ENCODE data around the gene WNT9A.
"Not testable (repeated sequence)": the region's sequence is repeated elsewhere in the genome, so short reads cannot be mapped to it uniquely, and the experiment has no call there.

WNT9A gene

GRCh38 chr1:227966733-227967132 lies 19.0 kb upstream of the WNT9A start:
- H3K36me3 ChIP-seq (ENCODE audit: insufficient read depth, low read length); H3K9me3 ChIP-seq (ENCODE audit: control insufficient read depth, insufficient read depth, low read length); H3K4me1 ChIP-seq (ENCODE audit: insufficient read depth, low read length); H3K9ac ChIP-seq (ENCODE audit: low read depth, low read length): not testable (repeated sequence)

DNA sequence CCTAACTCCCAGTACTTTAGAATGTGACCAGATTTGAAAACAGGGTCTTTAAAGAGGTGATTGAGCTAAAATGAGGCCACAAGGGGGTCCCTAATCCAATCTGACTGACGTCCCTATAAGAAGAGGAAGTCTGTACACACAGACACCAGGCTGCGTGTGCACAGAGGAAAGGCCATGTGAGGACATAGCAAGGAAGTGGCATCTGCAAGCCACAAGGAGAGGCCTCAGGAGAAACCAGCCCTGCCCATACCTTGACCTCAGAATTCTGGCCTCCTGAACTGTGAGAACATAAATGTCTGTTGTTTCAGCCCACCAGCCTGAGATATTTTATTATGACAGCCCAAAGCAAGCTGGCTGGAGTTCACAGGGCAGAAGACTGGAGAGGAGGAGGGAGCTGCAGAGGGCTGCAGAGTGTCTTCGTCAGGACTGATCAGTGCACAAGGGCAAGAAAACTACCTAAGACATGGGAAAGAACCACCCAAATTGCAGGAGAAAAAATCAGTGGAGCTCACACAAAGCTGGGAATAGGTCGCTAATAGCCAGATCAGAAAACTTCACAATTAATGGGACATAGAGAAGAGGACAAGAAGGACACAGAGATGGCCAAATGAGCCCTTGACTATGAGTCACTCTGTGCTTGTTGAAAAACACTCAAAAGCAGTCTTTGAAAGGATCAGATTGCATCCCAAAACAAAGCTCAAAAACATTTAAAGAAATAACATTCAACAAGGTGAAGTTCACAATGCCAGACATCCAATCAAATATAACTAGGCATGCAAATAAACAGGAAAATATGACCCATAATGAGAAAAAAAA lies 14.1 kb upstream of the WNT9A start:
- H3K4me1 ChIP-seq (ENCODE audit: insufficient read depth, low read length), result no peaks in the 10 kb centered on the region
- no peak overlapping the region for H3K9ac ChIP-seq (ENCODE audit: low read depth, low read length)
- H3K9me3 ChIP-seq (ENCODE audit: control insufficient read depth, insufficient read depth, low read length), result no peaks in the 10 kb centered on the region
- no peaks in the 10 kb centered on the region for H3K36me3 ChIP-seq (ENCODE audit: insufficient read depth, low read length)

- H3K9ac ChIP-seq (ENCODE audit: low read depth, low read length), result no peak overlapping the region
- no peaks in the 10 kb centered on the region for H3K36me3 ChIP-seq (ENCODE audit: insufficient read depth, low read length)
- H3K9me3 ChIP-seq (ENCODE audit: control insufficient read depth, insufficient read depth, low read length), result no peaks in the 10 kb centered on the region
- H3K4me1 ChIP-seq (ENCODE audit: insufficient read depth, low read length), result no peaks in the 10 kb centered on the region
Measured at GRCh38 chr1:227959325-227959860, 11.7 kb upstream of the WNT9A start.

- Histone ChIP-seq H3K9ac (ENCODE audit: low read depth, low read length) (no peak overlapping the region), H3K36me3 (ENCODE audit: insufficient read depth, low read length) (no peaks in the 10 kb centered on the region), H3K9me3 (ENCODE audit: control insufficient read depth, insufficient read depth, low read length) (no peaks in the 10 kb centered on the region), H3K4me1 (ENCODE audit: insufficient read depth, low read length) (peaks cover under 1% of the 10 kb centered on the region; the same call in 1 of the 2 replicates)
Measured at GRCh38 chr1:227958617-227959324, 11.0 kb upstream of the WNT9A start.

DNA sequence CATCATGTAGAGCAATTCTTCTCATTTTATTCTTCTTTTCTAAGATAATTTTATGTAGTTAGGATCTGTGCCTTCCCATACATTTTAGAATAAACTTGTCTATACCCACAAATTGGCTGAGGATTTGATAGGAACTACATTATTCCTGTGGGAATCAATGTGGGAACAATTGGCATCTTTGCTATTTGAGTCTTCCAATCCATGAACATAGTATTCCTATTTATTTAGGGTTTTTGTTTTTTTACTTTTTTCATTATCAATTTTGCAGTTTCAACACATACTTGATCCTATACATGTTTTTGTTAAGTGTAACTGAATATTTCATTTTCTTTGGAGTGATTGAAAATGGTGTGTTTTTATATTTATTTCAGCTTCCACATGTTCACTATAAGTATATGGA lies 8.1 kb upstream of the WNT9A start:
- H3K9me3 ChIP-seq (ENCODE audit: control insufficient read depth, insufficient read depth, low read length), result no peaks in the 10 kb centered on the region
- no peaks in the 10 kb centered on the region for H3K36me3 ChIP-seq (ENCODE audit: insufficient read depth, low read length)
- no peak overlapping the region for H3K9ac ChIP-seq (ENCODE audit: low read depth, low read length)
- peaks cover 7% of the 10 kb centered on the region; the same call in 1 of the 2 replicates for H3K4me1 ChIP-seq (ENCODE audit: insufficient read depth, low read length)

DNA sequence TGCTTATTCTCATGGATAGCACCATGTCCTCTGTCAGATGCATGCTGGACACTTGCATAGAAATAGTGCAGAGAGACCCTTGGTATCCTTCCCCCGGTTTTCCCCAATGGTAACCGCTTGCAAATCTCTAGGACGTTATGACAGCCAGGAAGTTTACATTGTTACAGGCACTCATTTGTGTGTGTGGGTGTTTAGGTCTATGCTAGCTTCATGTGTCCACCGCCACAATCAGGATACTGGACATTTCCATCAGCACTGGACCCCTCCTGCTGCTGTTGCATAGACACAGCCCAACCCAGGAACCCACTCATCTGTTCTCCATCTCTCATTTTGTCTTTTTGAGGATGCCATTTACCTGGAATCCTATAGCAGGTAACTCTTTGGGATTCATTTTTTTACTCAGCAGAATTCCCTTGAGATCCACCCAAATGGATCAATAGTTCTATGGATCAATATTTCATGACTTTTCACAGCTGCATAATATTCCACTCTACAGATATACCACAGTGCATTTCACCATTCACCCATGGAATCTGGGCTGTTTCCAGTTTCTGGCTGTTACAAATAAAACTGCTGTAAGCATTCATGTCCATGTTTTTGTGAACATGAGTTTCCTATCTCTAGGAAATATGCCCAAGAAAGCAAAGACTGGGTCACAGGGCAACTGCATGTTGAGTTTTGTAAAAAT lies 6.6 kb upstream of the WNT9A start:
- peaks cover 7% of the 10 kb centered on the region; the same call in 1 of the 2 replicates for H3K4me1 ChIP-seq (ENCODE audit: insufficient read depth, low read length)
- H3K9me3 ChIP-seq (ENCODE audit: control insufficient read depth, insufficient read depth, low read length), result no peaks in the 10 kb centered on the region
- H3K36me3 ChIP-seq (ENCODE audit: insufficient read depth, low read length), result no peaks in the 10 kb centered on the region
- no peak overlapping the region for H3K9ac ChIP-seq (ENCODE audit: low read depth, low read length)

- no peak overlapping the region for H3K9ac ChIP-seq (ENCODE audit: low read depth, low read length)
- peaks cover 7% of the 10 kb centered on the region; the same call in 1 of the 2 replicates for H3K4me1 ChIP-seq (ENCODE audit: insufficient read depth, low read length)
- H3K9me3 ChIP-seq (ENCODE audit: control insufficient read depth, insufficient read depth, low read length), result no peaks in the 10 kb centered on the region
- H3K36me3 ChIP-seq (ENCODE audit: insufficient read depth, low read length), result no peaks in the 10 kb centered on the region
Measured at GRCh38 chr1:227953022-227953412, 5.3 kb upstream of the WNT9A start.

DNA sequence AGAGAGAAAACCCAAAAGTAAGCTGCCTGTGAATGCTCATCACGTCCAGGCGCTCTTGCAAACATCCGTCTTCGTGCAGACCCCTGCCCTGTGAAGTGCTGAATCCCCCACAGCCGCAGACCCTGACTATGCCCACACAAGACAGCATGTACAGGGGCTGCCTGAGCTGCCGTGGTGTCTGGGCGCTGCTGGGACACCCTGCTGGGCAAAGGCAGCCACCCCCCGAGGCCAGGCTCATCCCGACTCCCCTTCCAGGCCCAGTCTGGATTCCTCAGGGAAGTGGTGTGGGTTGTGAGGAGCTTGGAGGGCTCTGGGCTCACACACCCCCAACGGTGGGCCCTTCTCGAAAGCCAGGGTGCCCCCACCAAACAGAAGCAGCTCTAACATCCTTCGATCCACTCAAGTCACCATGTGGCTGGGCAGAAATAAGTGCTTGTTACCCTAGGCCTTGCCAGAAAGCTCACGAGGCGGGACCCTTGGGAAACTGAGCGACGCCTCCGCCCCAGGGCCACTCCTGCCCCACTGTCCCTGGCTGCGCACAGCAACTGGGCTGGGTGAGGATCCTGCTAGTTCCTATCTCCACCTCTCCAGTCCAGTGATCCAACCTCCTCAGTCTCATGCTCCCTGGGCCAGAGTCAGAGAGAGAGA lies 4.8 kb upstream of the WNT9A start:
- H3K9me3 ChIP-seq (ENCODE audit: control insufficient read depth, insufficient read depth, low read length), result no peaks in the 10 kb centered on the region
- H3K9ac ChIP-seq (ENCODE audit: low read depth, low read length), result no peak overlapping the region
- no peaks in the 10 kb centered on the region for H3K36me3 ChIP-seq (ENCODE audit: insufficient read depth, low read length)
- H3K4me1 ChIP-seq (ENCODE audit: insufficient read depth, low read length), result peaks cover 7% of the 10 kb centered on the region; the same call in 1 of the 2 replicates

DNA sequence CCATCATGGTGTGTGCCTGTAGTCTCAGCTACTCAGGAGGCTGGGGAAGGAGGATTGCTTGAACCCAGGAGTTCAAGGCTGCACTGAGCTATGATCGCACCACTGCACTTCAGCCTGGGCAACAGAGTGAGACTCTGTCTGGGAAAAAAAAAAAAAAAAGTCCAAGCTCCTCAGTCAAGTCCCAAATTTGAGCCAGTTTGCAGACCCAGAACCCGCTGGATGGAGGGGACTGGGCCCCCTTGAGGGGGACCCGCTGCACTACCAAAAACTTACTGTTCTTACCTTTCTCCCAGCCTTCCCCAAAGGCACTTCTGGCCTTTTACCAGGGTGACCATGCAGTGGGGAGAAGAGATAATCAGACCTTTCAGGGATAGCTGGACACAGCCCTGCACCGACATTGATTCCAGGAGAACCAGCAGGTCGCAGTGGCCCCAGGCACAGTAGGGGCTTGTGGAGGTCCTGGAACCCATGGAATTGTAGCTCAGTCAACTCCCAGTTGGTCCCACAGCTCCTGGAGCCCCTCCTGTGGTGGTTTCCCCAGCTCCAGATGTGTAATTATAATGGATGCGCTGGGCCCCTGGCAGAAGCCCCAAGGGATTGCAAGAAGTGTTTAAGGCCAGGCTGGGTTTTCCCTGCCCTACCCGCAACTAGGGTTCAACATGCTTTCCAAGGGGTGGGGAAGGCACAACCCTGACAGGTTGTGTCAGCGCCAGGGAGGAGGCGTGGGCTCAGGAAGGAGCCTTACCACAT lies 4.1 kb upstream of the WNT9A start:
- no peaks in the 10 kb centered on the region for H3K9me3 ChIP-seq (ENCODE audit: control insufficient read depth, insufficient read depth, low read length)
- H3K4me1 ChIP-seq (ENCODE audit: insufficient read depth, low read length), result peaks cover 7% of the 10 kb centered on the region; the same call in 1 of the 2 replicates
- no peak overlapping the region for H3K9ac ChIP-seq (ENCODE audit: low read depth, low read length)
- H3K36me3 ChIP-seq (ENCODE audit: insufficient read depth, low read length), result no peaks in the 10 kb centered on the region

DNA sequence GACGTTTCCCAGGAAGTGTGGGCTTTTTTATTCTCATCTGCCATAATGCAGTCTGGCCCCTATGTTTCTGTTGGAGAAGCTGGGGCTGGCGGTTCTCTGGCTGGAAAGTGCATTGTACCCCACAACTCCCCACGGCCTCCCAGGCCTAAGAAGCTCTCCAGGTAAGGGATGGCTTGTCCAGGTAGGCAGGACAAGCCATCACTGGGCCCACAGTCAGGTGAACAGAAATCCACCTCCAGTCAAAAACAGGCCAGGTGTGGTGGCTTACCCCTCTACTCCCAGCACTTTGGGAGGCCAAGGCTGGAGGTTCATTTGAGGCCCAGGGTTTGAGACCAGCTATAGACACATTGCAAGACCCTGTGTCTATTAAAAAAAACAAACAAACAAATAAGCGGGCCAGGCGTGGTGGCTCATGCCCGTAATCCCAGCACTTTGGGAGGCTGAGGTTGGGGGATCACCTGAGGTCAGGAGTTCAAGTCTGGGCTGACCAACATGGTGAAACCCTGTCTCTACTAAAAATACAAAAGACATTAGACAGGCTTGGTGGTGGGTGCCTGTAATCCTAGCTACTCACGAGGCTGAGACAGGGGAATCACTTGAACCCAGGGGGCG lies 3.1 kb upstream of the WNT9A start:
- Histone ChIP-seq H3K9ac (ENCODE audit: low read depth, low read length) (no peak overlapping the region), H3K9me3 (ENCODE audit: control insufficient read depth, insufficient read depth, low read length) (no peaks in the 10 kb centered on the region), H3K36me3 (ENCODE audit: insufficient read depth, low read length) (no peaks in the 10 kb centered on the region), H3K4me1 (ENCODE audit: insufficient read depth, low read length) (peaks cover 13% of the 10 kb centered on the region; the same call in 1 of the 2 replicates)

- no peaks in the 10 kb centered on the region for H3K36me3 ChIP-seq (ENCODE audit: insufficient read depth, low read length)
Measured at GRCh38 chr1:227949954-227950734, 2.4 kb upstream of the WNT9A start.

DNA sequence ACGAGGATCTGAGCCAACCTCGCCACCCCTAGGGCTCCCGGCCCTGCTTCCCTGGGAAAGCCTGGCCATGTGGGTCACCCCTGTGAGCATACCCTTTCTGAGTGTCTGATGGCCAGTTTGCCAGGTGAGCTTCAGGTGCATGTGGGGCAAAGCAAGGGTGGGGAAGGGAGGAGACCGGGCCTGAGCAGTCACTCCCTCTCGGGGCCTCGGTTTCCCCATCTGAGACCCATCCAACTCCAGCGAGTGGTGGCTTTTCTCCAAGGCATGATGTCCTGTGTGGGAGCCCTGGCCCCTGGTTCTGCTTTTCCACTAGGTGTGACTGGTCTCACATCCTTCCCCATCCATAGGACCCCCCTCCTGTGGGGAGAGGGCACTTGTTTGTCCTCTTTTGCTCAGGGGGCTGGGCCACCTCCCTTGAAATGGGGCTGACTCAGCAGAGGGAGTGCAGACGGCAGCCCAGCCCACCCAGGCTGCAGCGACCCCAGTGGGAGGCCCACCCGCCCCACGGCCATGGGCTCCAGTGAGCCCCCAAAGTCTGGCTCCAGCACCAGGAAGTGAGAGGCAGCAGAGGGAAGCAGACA lies 1.7 kb upstream of the WNT9A start:
- no peaks in the 10 kb centered on the region for H3K36me3 ChIP-seq (ENCODE audit: insufficient read depth, low read length)
- H3K9ac ChIP-seq (ENCODE audit: low read depth, low read length), result no peak overlapping the region
- H3K9me3 ChIP-seq (ENCODE audit: control insufficient read depth, insufficient read depth, low read length), result no peaks in the 10 kb centered on the region
- H3K4me1 ChIP-seq (ENCODE audit: insufficient read depth, low read length), result peaks cover 23% of the 10 kb centered on the region; the same call in 1 of the 2 replicates

More at GRCh38 chr1:227949954-227950734, 2.4 kb upstream of the WNT9A start:
- Histone ChIP-seq H3K9me3 (ENCODE audit: control insufficient read depth, insufficient read depth, low read length) (no peaks in the 10 kb centered on the region), H3K4me1 (ENCODE audit: insufficient read depth, low read length) (peaks cover 20% of the 10 kb centered on the region; the same call in 1 of the 2 replicates), H3K9ac (ENCODE audit: low read depth, low read length) (no peak overlapping the region)

All from ES-I3 (cell line).